ENCODE results near the gene P2RY2.

Gene P2RY2

GRCh38 chr11:73218106-73218829 is at the start of gene P2RY2:
P2RY2 (plus strand) TSS chr11:73218281; CDS start chr11:73234160, 15,879 bp downstream.
- Mint-ChIP-seq H3K4me3 (peak within 1 kb of the TSS; percentile 75 to 81 (median 79)), H3K4me1 (peaks cover 9% of the 10 kb centered on the region), H3K27ac (no peak within 1 kb of the TSS), H3K36me3 (ENCODE audit: low read depth) (no peaks in the 10 kb centered on the region), H3K9me3 (no peaks in the 10 kb centered on the region), H3K27me3 (ENCODE audit: low read depth) (peaks cover 56% of the 10 kb centered on the region)
- TF ChIP-seq CTCF (IDR thresholded peaks at IDR 0.05; ENCODE audit: unreplicated experiment in 3 of 3) = peak; percentile 39 to 61 (median 45)

- no peak overlapping the region for H3K27ac Mint-ChIP-seq
- peaks cover 31% of the 10 kb centered on the region for H3K4me1 Mint-ChIP-seq
- H3K27me3 Mint-ChIP-seq (ENCODE audit: low read depth) = no peaks in the 10 kb centered on the region
- TF ChIP-seq CTCF (IDR thresholded peaks at IDR 0.05; ENCODE audit: unreplicated experiment in 3 of 3) = no peak
- H3K4me3 Mint-ChIP-seq = no peak overlapping the region
- H3K36me3 Mint-ChIP-seq (ENCODE audit: low read depth) = no peaks in the 10 kb centered on the region
- H3K9me3 Mint-ChIP-seq = no peaks in the 10 kb centered on the region
Observed at GRCh38 chr11:73168925-73169579, 49.0 kb upstream of the P2RY2 start.

GRCh38 chr11:73170140-73170539 is 47.9 kb upstream of the P2RY2 start:
- H3K27ac Mint-ChIP-seq = no peak overlapping the region
- no peak overlapping the region for H3K4me3 Mint-ChIP-seq
- peaks cover 4% of the 10 kb centered on the region for H3K27me3 Mint-ChIP-seq (ENCODE audit: low read depth)

GRCh38 chr11:73171436-73172161 is 46.5 kb upstream of the P2RY2 start:
- Mint-ChIP-seq H3K4me3 (no peak overlapping the region), H3K4me1 (peaks cover 46% of the 10 kb centered on the region), H3K27ac (no peak overlapping the region), H3K36me3 (ENCODE audit: low read depth) (no peaks in the 10 kb centered on the region), H3K9me3 (no peaks in the 10 kb centered on the region), H3K27me3 (ENCODE audit: low read depth) (peaks cover 4% of the 10 kb centered on the region)
- no peak for TF ChIP-seq CTCF (IDR thresholded peaks at IDR 0.05; ENCODE audit: unreplicated experiment in 3 of 3)

More at GRCh38 chr11:73170140-73170539, 47.9 kb upstream of the P2RY2 start:
- no peak for TF ChIP-seq CTCF (IDR thresholded peaks at IDR 0.05; ENCODE audit: unreplicated experiment in 3 of 3)
- H3K4me1 Mint-ChIP-seq = peaks cover 34% of the 10 kb centered on the region
- H3K36me3 Mint-ChIP-seq (ENCODE audit: low read depth) = no peaks in the 10 kb centered on the region
- no peaks in the 10 kb centered on the region for H3K9me3 Mint-ChIP-seq

- Mint-ChIP-seq H3K27ac (peak overlapping the region in 1 of 3 experiments; percentile 11), H3K4me3 (peak overlapping the region in 1 of 3 experiments; percentile 22), H3K9me3 (no peaks in the 10 kb centered on the region), H3K36me3 (ENCODE audit: low read depth) (no peaks in the 10 kb centered on the region), H3K27me3 (ENCODE audit: low read depth) (peaks cover 5% of the 10 kb centered on the region), H3K4me1 (peaks cover 59% of the 10 kb centered on the region)
- no peak for TF ChIP-seq CTCF (IDR thresholded peaks at IDR 0.05; ENCODE audit: unreplicated experiment in 3 of 3)
Observed at GRCh38 chr11:73172992-73173656, 45.0 kb upstream of the P2RY2 start.

Data from nephron (organoid).